HG03565 (cell line): ENCODE data around the gene ATOH8.

Experiments used
- ATAC-seq: cut with Tn5 transposase; IDR thresholded peaks from one replicate; pipeline ENCODE4 v1.9.1; 2021; ENCODE audit warnings: mild to moderate bottlenecking, moderate library complexity; ENCODE audit not compliant: unreplicated experiment

The ATOH8 gene

GRCh38 chr2:85796341-85797262 is 42.8 kb downstream of the ATOH8 start:
- ATAC-seq, result no peak

- ATAC-seq, result no peak
Measured at GRCh38 chr2:85797263-85797660, 43.5 kb downstream of the ATOH8 start.

- no peak for ATAC-seq
Measured at GRCh38 chr2:85797921-85798320, 44.1 kb downstream of the ATOH8 start.

- no peak for ATAC-seq
Measured at GRCh38 chr2:85799215-85799956, 45.6 kb downstream of the ATOH8 start.

GRCh38 chr2:85800586-85800985 is 46.8 kb downstream of the ATOH8 start:
- no peak for ATAC-seq

- no peak for ATAC-seq
Measured at GRCh38 chr2:85801871-85802270, 48.1 kb downstream of the ATOH8 start.

- no peak for ATAC-seq
Measured at GRCh38 chr2:85802354-85803103, 48.7 kb downstream of the ATOH8 start.

- ATAC-seq, result no peak
Measured at GRCh38 chr2:85803704-85804425, 50.1 kb downstream of the ATOH8 start.

GRCh38 chr2:85804583-85804982 is 50.8 kb downstream of the ATOH8 start:
- no peak for ATAC-seq

- ATAC-seq, result no peak
Measured at GRCh38 chr2:85806358-85807118, 52.7 kb downstream of the ATOH8 start.

GRCh38 chr2:85807756-85808155 is 54.0 kb downstream of the ATOH8 start:
- no peak for ATAC-seq

- ATAC-seq, result no peak
Measured at GRCh38 chr2:85810371-85811179, 56.8 kb downstream of the ATOH8 start.

GRCh38 chr2:85811180-85812093 is 57.6 kb downstream of the ATOH8 start:
- ATAC-seq, result no peak

GRCh38 chr2:85812094-85812735 is 58.4 kb downstream of the ATOH8 start:
- no peak for ATAC-seq

GRCh38 chr2:85813211-85813981 is 59.6 kb downstream of the ATOH8 start:
- ATAC-seq, result no peak

GRCh38 chr2:85813982-85814801 is 60.4 kb downstream of the ATOH8 start:
- ATAC-seq, result no peak
